ENCODE data around the gene NDUFAF4. TPM values are rescaled to one million over a fixed set of nuclear protein-coding genes. Genes with fewer than 3 reads are reported as not detected.

Gene NDUFAF4
- 10 to 100 TPM; 30.2 to 41.5 (median 34.6) TPM for total RNA-seq (2021; fragmentation: NEBNext Ultra II Directional; extraction: Animal tissue kit (Norgen Biotek cat#: 25700))
- long read RNA-seq, transcript NDUFAF4-201 (3 exons, 2,399 nt) = major isoform, 36 of 38 reads
- long read RNA-seq, partial matches to known transcripts = 0 of 38 reads
- long read RNA-seq, other reads (novel, unspliced or antisense) = 1 of 38 reads

DNA sequence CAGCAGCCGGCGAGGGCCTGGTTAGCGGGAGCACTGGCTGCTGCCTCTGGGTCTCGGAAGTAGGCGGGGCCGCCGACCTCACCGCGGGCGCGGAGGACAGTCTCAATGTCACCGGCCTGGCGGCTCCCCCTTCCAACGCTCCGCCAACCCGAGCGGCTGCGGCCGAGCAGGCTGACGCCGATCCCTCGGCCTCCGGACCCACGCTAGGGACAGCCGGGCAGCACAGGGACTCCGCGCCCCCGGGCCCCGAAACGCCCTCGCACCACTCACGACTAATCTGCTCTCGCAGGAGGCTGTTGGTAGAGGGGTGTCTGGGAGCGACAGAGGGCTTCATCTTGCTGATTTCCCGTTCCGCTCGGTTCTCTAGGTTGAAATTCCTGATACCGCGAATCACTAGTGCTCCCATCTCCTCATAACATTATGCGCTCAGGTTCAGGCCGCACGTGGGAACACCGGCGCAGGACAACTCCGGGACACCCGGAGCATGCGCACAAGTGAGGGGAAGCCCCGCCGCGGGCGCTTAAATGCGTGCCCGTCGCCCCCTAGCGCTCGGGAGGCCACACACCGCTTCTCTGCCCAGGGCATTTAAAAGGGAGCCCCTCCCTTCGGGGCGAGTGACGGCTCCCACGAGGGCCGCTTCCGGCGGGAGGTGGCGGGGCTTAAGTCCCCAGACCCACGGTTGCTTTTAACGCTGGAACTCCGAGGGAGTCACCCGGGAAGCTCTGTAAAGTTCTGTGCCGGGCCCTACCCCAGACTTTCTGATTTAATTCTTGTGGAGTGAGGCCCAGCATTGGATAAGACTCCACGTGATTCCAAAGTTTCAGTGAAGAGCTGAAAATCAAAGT is at the start of gene NDUFAF4:
TSS of gene NDUFAF4 (minus strand) at position 496 of the 845 bp plus-strand sequence. CDS start at position 406, 90 bp downstream.
- peaks cover 4% of the 10 kb centered on the region for H3K36me3 Mint-ChIP-seq (ENCODE audit: low read depth)
- peak within 1 kb of the TSS; percentile 88 for H3K4me3 Mint-ChIP-seq
- no peaks in the 10 kb centered on the region for H3K9me3 Mint-ChIP-seq
- H3K27me3 Mint-ChIP-seq (ENCODE audit: insufficient read depth) = peaks cover 4% of the 10 kb centered on the region; the same call in 1 of the 2 replicates
- H3K27ac Mint-ChIP-seq = peak within 1 kb of the TSS; percentile 90
- H3K4me1 Mint-ChIP-seq (ENCODE audit: low read depth) = peaks cover 27% of the 10 kb centered on the region
- DNase-seq = peak; percentile 89
- TF ChIP-seq, protein P1, sequence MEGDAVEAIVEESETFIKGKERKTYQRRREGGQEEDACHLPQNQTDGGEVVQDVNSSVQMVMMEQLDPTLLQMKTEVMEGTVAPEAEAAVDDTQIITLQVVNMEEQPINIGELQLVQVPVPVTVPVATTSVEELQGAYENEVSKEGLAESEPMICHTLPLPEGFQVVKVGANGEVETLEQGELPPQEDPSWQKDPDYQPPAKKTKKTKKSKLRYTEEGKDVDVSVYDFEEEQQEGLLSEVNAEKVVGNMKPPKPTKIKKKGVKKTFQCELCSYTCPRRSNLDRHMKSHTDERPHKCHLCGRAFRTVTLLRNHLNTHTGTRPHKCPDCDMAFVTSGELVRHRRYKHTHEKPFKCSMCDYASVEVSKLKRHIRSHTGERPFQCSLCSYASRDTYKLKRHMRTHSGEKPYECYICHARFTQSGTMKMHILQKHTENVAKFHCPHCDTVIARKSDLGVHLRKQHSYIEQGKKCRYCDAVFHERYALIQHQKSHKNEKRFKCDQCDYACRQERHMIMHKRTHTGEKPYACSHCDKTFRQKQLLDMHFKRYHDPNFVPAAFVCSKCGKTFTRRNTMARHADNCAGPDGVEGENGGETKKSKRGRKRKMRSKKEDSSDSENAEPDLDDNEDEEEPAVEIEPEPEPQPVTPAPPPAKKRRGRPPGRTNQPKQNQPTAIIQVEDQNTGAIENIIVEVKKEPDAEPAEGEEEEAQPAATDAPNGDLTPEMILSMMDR (IDR thresholded peaks at IDR 0.05) = peak; percentile 93

DNA sequence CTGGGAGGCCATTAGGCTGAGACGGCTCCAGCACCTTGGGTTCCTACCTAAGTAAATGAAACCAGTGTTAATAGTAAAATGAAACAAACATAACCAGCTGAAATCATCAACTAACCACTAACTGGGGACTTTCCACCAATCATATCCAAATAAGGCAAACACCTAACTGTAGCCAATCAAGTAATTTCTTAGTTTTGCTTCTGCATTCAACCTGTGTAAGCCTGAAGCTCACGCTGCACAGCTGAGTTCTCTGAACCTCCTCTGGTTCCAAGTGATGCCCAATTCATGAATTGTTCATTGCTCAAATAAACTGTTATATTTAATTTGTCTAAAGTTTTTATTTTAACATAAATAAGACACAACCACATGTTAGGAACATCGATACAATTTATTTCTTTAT is 49.4 kb upstream of the NDUFAF4 start:
- Mint-ChIP-seq H3K4me3 (no peak overlapping the region), H3K27me3 (ENCODE audit: insufficient read depth) (peaks cover 2% of the 10 kb centered on the region; the same call in 1 of the 2 replicates), H3K9me3 (no peaks in the 10 kb centered on the region), H3K36me3 (ENCODE audit: low read depth) (no peaks in the 10 kb centered on the region), H3K27ac (no peak overlapping the region), H3K4me1 (ENCODE audit: low read depth) (no peaks in the 10 kb centered on the region)
- TF ChIP-seq, protein P1 (IDR thresholded peaks at IDR 0.05) = no peak
- no peak for DNase-seq

DNA sequence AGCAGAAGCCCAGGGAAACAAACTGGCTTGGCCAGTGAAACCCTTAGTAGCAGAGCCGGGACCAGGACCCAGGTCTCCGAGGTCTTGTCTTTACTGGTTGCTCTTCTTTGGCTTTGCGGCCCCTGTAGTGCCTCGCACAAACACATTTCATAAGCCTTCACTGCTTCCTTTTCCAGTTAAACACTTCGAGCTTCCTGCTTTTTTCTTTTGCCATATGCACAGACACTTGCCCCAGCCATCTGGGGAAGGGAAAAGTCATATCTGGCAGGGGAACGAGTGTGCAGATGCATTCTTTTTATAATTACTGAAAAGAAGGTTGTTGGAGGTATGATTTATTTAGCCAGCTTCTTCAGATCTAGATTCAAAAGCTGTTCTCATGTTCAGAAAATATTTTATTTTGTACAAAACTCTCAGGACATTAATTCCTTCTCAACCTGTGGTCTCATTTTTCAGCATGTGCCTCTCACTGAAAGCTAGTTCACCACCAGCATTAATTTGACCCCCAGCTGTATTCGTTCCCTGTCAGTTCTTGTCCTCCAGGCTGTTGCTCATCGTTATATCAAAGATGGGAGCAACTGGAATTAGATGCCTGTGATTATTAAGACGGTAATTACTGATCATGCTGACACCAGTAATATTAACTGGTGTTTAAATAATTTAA is 46.0 kb upstream of the NDUFAF4 start:
- Mint-ChIP-seq H3K36me3 (ENCODE audit: low read depth) (no peaks in the 10 kb centered on the region), H3K27ac (no peak overlapping the region), H3K27me3 (ENCODE audit: insufficient read depth) (peaks cover 2% of the 10 kb centered on the region), H3K9me3 (no peaks in the 10 kb centered on the region), H3K4me3 (no peak overlapping the region), H3K4me1 (ENCODE audit: low read depth) (peaks cover 20% of the 10 kb centered on the region)
- TF ChIP-seq, protein P1 (IDR thresholded peaks at IDR 0.05) = no peak
- DNase-seq = no peak

DNA sequence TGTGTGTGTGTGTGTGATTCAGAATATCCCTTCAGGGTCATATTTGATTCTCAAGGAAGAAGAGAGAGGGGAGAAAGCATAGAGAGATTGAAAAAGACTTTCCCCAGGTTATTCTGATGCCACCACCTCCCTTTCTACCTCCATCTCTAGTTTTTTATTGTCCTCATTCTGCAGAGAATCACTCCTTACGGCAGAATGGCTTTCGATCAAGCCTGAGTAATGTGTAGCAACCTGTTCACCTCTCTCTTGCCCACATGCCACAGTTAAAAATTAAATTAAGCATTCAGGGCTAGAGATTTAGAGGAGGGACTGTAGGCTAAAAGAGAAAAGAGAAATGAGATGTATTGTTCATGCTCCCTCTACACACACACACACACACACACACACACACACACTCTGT is 45.0 kb upstream of the NDUFAF4 start:
- H3K36me3 Mint-ChIP-seq (ENCODE audit: low read depth) = no peaks in the 10 kb centered on the region
- peaks cover 24% of the 10 kb centered on the region for H3K4me1 Mint-ChIP-seq (ENCODE audit: low read depth)
- no peak overlapping the region for H3K27ac Mint-ChIP-seq
- H3K4me3 Mint-ChIP-seq = no peak overlapping the region
- H3K9me3 Mint-ChIP-seq = no peaks in the 10 kb centered on the region
- no peak for DNase-seq
- TF ChIP-seq, protein P1 (IDR thresholded peaks at IDR 0.05) = no peak
- peaks cover 2% of the 10 kb centered on the region for H3K27me3 Mint-ChIP-seq (ENCODE audit: insufficient read depth)

DNA sequence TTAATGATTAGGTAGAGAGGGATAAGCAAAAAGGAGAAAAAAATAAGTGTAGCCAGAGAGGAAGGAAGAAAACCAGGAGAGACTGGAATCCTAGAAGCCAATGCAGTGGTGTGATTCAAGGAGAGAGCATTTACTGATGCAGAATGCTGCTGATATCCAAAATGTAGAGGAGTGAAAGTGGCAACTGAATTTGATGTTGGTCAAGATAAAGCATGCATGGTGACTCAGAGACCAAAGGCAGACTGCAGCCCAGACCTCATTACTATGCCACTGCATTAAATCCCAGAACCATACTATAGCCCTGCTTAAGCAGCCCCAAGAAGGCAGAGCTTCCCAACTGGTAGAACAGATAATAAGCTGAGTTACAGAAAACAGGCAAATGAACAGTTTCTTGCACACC is 42.6 kb upstream of the NDUFAF4 start:
- no peaks in the 10 kb centered on the region for H3K36me3 Mint-ChIP-seq (ENCODE audit: low read depth)

More for the DNA sequence above, 42.6 kb upstream of the NDUFAF4 start:
- peaks cover 14% of the 10 kb centered on the region for H3K27me3 Mint-ChIP-seq (ENCODE audit: insufficient read depth)
- H3K9me3 Mint-ChIP-seq = no peaks in the 10 kb centered on the region
- TF ChIP-seq, protein P1 (IDR thresholded peaks at IDR 0.05) = no peak
- H3K27ac Mint-ChIP-seq = no peak overlapping the region
- DNase-seq = peak; percentile 16
- H3K4me1 Mint-ChIP-seq (ENCODE audit: low read depth) = peaks cover 24% of the 10 kb centered on the region
- no peak overlapping the region for H3K4me3 Mint-ChIP-seq
